Measurements from ENCODE around the gene TTC32. TPM values are rescaled to one million over a fixed set of nuclear protein-coding genes. Genes with fewer than 3 reads are reported as not detected.
"Not testable (repeated sequence)": the region's sequence is repeated elsewhere in the genome, so short reads cannot be mapped to it uniquely, and the experiment has no call there.

The TTC32 gene
- total RNA-seq, 1 donor from 2014 or later, result 8.1 TPM

- no peak for DNase-seq
Observed at GRCh38 chr2:19899985-19900930, 1.5 kb downstream of the TTC32 start.

GRCh38 chr2:19898592-19899329, 3.0 kb downstream of the TTC32 start:
- DNase-seq, result no peak

GRCh38 chr2:19897623-19898245, 4.0 kb downstream of the TTC32 start:
- DNase-seq, result no peak

- DNase-seq, result no peak
Observed at GRCh38 chr2:19895535-19895934, 6.2 kb downstream of the TTC32 start.

- DNase-seq, result no peak
Observed at GRCh38 chr2:19894134-19894792, 7.5 kb downstream of the TTC32 start.

GRCh38 chr2:19893520-19894133, 8.2 kb downstream of the TTC32 start:
- DNase-seq, result no peak

GRCh38 chr2:19891971-19892370, 9.8 kb downstream of the TTC32 start:
- not testable (repeated sequence) for DNase-seq

GRCh38 chr2:19890104-19890503, 11.7 kb downstream of the TTC32 start:
- no peak for DNase-seq

- no peak for DNase-seq
Observed at GRCh38 chr2:19888831-19889230, 13.0 kb downstream of the TTC32 start.

GRCh38 chr2:19887510-19887909, 14.3 kb downstream of the TTC32 start:
- no peak for DNase-seq

- DNase-seq, result no peak
Observed at GRCh38 chr2:19886261-19886660, 15.5 kb downstream of the TTC32 start.

GRCh38 chr2:19885791-19886190, 16.0 kb downstream of the TTC32 start:
- DNase-seq, result no peak

- no peak for DNase-seq
Observed at GRCh38 chr2:19883971-19884720, 17.6 kb downstream of the TTC32 start.

- no peak for DNase-seq
Observed at GRCh38 chr2:19883486-19883885, 18.3 kb downstream of the TTC32 start.

- no peak for DNase-seq
Observed at GRCh38 chr2:19882286-19882685, 19.5 kb downstream of the TTC32 start.

GRCh38 chr2:19881908-19882265, 19.9 kb downstream of the TTC32 start:
- DNase-seq, result no peak

GRCh38 chr2:19881221-19881907, 20.4 kb downstream of the TTC32 start:
- no peak for DNase-seq

GRCh38 chr2:19880191-19880590, 21.6 kb downstream of the TTC32 start:
- DNase-seq, result not testable (repeated sequence)

- no peak for DNase-seq
Observed at GRCh38 chr2:19879120-19879519, 22.7 kb downstream of the TTC32 start.

GRCh38 chr2:19878268-19879046, 23.3 kb downstream of the TTC32 start:
- DNase-seq, result no peak
